Neural cell (in vitro differentiated cells): Measurements from ENCODE around the gene CACNA1I. TPM values are rescaled to one million over a fixed set of nuclear protein-coding genes. Genes with fewer than 3 reads are reported as not detected.

Source experiments
- H2AFZ ChIP-seq: fragments of 200-600, 300-800 bp; sonication (generic), shearing (Covaris generic); 2 replicates; pipeline ENCODE4 v1.6.0; 2014; ENCODE audit warnings: low read depth, mild to moderate bottlenecking, antibody characterized with exemption, low read length, moderate library complexity
- H3F3A ChIP-seq: fragments of 200-600 bp; shearing (Covaris generic); 2 replicates; pipeline ENCODE4 v1.6.1; 2016; ENCODE audit warnings: mild to moderate bottlenecking, moderate library complexity, mixed read lengths, antibody characterized with exemption, low read length; ENCODE audit not compliant: insufficient read depth, poor library complexity, severe bottlenecking
- H3K27ac ChIP-seq: fragments of 200-600, 300-800 bp; sonication (generic), shearing (Covaris generic); 2 replicates; pipeline ENCODE4 v1.5.1; 2014; ENCODE audit warnings: mild to moderate bottlenecking, low read length, moderate library complexity
- H3K27me3 ChIP-seq: fragments of 300-800, 200-600 bp; sonication (generic), shearing (Covaris generic); 2 replicates; pipeline ENCODE4 v1.6.0; 2014; ENCODE audit warnings: mild to moderate bottlenecking, low read depth, low read length, moderate library complexity; ENCODE audit not compliant: insufficient read depth
- H3K36me3 ChIP-seq: fragments of 300-800, 200-600 bp; sonication (generic), shearing (Covaris generic); 2 replicates; pipeline ENCODE4 v1.5.1; 2014; ENCODE audit warnings: mild to moderate bottlenecking, antibody characterized with exemption, low read length, moderate library complexity; ENCODE audit not compliant: insufficient read depth
- H3K4me2 ChIP-seq: fragments of 300-800, 200-600 bp; sonication (generic), shearing (Covaris generic); 2 replicates; pipeline ENCODE4 v1.6.0; 2014; ENCODE audit warnings: mild to moderate bottlenecking, low read length
- H3K4me3 ChIP-seq: fragments of 300-800, 200-600 bp; sonication (generic), shearing (Covaris generic); 2 replicates; pipeline ENCODE4 v1.5.1; 2014; ENCODE audit warnings: mild to moderate bottlenecking, low read length, moderate library complexity
- H3K79me2 ChIP-seq: fragments of 200-600 bp; shearing (Covaris generic); replicated peaks from 2 replicates; pipeline ENCODE4 v1.6.0; 2014; ENCODE audit warnings: mild to moderate bottlenecking, low read length, moderate library complexity; ENCODE audit not compliant: insufficient read depth
- H3K9ac ChIP-seq: fragments of 300-800, 200-600 bp; sonication (generic), shearing (Covaris generic); 2 replicates; pipeline ENCODE4 v1.6.1; 2016; ENCODE audit warnings: mild to moderate bottlenecking, low read length, mixed read lengths
- H3K9me2 ChIP-seq: fragments of 200-600 bp; shearing (Covaris generic); 2 replicates; pipeline ENCODE4 v1.6.1; 2016; ENCODE audit warnings: mild to moderate bottlenecking, low read length, mixed read lengths; ENCODE audit not compliant: insufficient read depth
- H3K9me3 ChIP-seq: fragments of 200-600, 300-800 bp; sonication (generic), shearing (Covaris generic); 2 replicates; pipeline ENCODE4 v1.6.1; 2016; ENCODE audit warnings: mild to moderate bottlenecking, mixed run types, low read length, moderate library complexity, mixed read lengths
- H4K20me1 ChIP-seq: fragments of 200-600 bp; shearing (Covaris generic); 2 replicates; pipeline ENCODE4 v1.6.1; 2016; ENCODE audit warnings: mild to moderate bottlenecking, mixed run types; ENCODE audit not compliant: insufficient read depth
- CTCF ChIP-seq: fragments of 450-650 bp; IDR thresholded peaks from 2 replicates; pipeline ENCODE4 v1.5.1; 2014; ENCODE audit warnings: antibody characterized with exemption, mild to moderate bottlenecking, moderate library complexity; ENCODE audit not compliant: poor library complexity, severe bottlenecking
- EP300 ChIP-seq: fragments of 450-650 bp; conservative IDR thresholded peaks from 2 replicates; pipeline ENCODE4 v1.6.1; 2014; ENCODE audit warnings: antibody characterized with exemption, mild to moderate bottlenecking, moderate library complexity; ENCODE audit not compliant: poor library complexity, severe bottlenecking
- EZH2 ChIP-seq: fragments of 200-600, 300-800 bp; shearing (Covaris generic), sonication (generic); IDR thresholded peaks from 2 replicates; pipeline ENCODE4 v1.6.1; 2014; ENCODE audit warnings: antibody characterized with exemption, low read length, borderline replicate concordance, mild to moderate bottlenecking; ENCODE audit not compliant: insufficient read depth, poor library complexity, severe bottlenecking
- MXI1 ChIP-seq: fragments of 450-650 bp; conservative IDR thresholded peaks from 2 replicates; pipeline ENCODE4 v1.6.1; 2014; ENCODE audit warnings: antibody characterized with exemption, mild to moderate bottlenecking; ENCODE audit not compliant: poor library complexity, severe bottlenecking
- POLR2AphosphoS5 ChIP-seq: IDR thresholded peaks from 2 replicates; pipeline ENCODE4 v1.6.1; 2012
- RAD21 ChIP-seq: fragments of 450-650 bp; conservative IDR thresholded peaks from 2 replicates; pipeline ENCODE4 v1.6.1; 2014; ENCODE audit warnings: antibody characterized with exemption, mild to moderate bottlenecking, moderate library complexity
- REST ChIP-seq: IDR thresholded peaks from 2 replicates; pipeline ENCODE4 v1.6.1; 2012; ENCODE audit warnings: borderline replicate concordance
- SMC3 ChIP-seq: fragments of 450-650 bp; conservative IDR thresholded peaks from 2 replicates; pipeline ENCODE4 v1.6.1; 2014; ENCODE audit warnings: antibody characterized with exemption, mild to moderate bottlenecking, moderate library complexity; ENCODE audit not compliant: poor library complexity
- TAF1 ChIP-seq: IDR thresholded peaks from 2 replicates; pipeline ENCODE4 v1.6.1; 2012; ENCODE audit warnings: low read depth
- polyA plus RNA-seq: library from polyadenylated mRNA; depleted of rRNA; stranded (reverse); fragments of >200 nt; gene quantifications from 2 replicates; pipeline ENCODE4 v1.2.3, GENCODE V29; 2014

CACNA1I gene
- polyA plus RNA-seq, 1 donor from 2014 or later = 1.9 TPM

- Histone ChIP-seq H3K4me3 (no peak overlapping the region), H3F3A (no peaks in the 10 kb centered on the region), H3K9ac (no peak overlapping the region), H2AFZ (no peak overlapping the region), H3K9me2 (no peaks in the 10 kb centered on the region), H3K9me3 (no peaks in the 10 kb centered on the region), H4K20me1 (no peaks in the 10 kb centered on the region), H3K79me2 (no peaks in the 10 kb centered on the region), H3K36me3 (no peaks in the 10 kb centered on the region), H3K27me3 (peaks cover 17% of the 10 kb centered on the region), H3K27ac (no peak overlapping the region), H3K4me2 (no peak overlapping the region)
- TF ChIP-seq TAF1 = no peak
- no peak for TF ChIP-seq EP300
- no peak for TF ChIP-seq RAD21
- TF ChIP-seq CTCF = no peak
- no peak for TF ChIP-seq POLR2AphosphoS5
- TF ChIP-seq SMC3 = no peak
- no peak for TF ChIP-seq REST
- no peak for TF ChIP-seq EZH2
- no peak for TF ChIP-seq MXI1
These were observed 30.6 kb downstream of the CACNA1I start for GRCh38 chr22:39601180-39601535.

- Histone ChIP-seq H3K36me3 (no peaks in the 10 kb centered on the region), H3K9me3 (no peaks in the 10 kb centered on the region), H3K9me2 (no peaks in the 10 kb centered on the region), H2AFZ (no peak overlapping the region), H3K79me2 (no peaks in the 10 kb centered on the region), H3K27me3 (peaks cover 4% of the 10 kb centered on the region), H3K9ac (no peak overlapping the region), H3K27ac (no peak overlapping the region), H4K20me1 (no peaks in the 10 kb centered on the region), H3F3A (no peaks in the 10 kb centered on the region), H3K4me2 (no peak overlapping the region), H3K4me3 (no peak overlapping the region)
- TF ChIP-seq SMC3 (no peak), REST (no peak), POLR2AphosphoS5 (no peak), EP300 (no peak), EZH2 (no peak), RAD21 (no peak)
These were observed 32.8 kb downstream of the CACNA1I start for GRCh38 chr22:39603345-39603744.
